ENCODE results near the gene SLC10A3. TPM values are rescaled to one million over a fixed set of nuclear protein-coding genes. Genes with fewer than 3 reads are reported as not detected.
A peak's percentile ranks its signal among the peaks of the same experiment; 100 is the strongest.

The SLC10A3 gene
- total and polyA plus RNA-seq, 10 of the 15 experiments (the other 5 are each of a cell fraction or from before 2014, with no cell fraction given), result 1.7 to 23.5 (median 11.0) TPM

DNA sequence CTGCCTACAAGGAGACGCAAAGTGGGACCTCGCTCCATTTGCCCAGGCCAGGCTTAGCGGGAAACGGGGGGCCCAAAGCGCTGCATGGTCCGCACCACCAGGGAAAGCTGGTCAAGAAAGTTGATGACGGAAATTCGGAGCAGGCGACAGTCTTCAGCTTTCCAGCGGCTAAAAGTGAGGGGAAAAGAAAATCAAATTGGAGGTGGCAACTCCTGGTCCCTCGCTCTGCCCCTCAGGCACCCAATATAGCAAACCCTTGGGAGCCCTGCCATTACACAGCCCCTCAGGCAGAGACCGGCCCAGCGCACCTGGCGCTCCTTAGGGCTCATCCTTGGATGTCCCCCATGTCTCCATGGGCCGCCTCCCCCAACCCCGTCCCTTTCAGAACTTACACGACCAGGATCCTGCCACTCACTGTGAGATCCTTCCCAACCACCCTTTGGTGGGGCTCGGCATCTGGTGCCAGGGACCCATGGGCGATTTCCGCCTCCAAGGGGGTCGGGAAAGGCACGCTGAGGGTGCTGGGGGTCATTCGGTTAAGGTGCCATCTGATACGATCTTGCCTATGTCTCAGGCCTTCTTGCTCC is 12.4 kb downstream of the SLC10A3 start (continued):
- no peak for TF ChIP-seq SRF (IDR thresholded peaks at IDR 0.05; ENCODE audit: low read depth in 2 of 2, low read length in 2 of 2)

DNA sequence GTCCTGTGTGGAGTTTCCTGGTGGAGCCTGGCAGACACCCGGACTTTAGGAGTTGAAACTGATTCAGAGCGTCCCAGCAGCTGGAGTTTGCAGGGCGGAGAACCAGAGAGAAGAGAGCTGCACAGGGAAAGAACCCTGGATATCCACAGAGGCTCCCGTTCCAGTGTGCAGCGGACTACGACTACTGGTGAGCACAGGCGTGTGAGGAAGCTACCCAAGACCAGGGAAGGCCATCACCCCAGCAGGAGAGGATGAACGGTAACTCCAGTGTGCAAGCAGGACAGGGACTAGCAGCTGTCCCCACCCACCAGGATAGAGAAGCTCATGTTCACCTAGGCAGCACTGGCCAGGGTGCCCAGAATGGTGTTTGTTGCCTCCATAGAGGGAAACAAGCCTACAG is 13.6 kb downstream of the SLC10A3 start:
- 50% methylated on average over 6 of the region's 8 CpGs for WGBS (ENCODE audit: insufficient coverage, insufficient replicate concordance, low lambda C conversion rate, missing lambda C conversion rate)
- Histone ChIP-seq H3K79me2 (ENCODE audit: control insufficient read depth, insufficient read depth, low read length) (no peaks in the 10 kb centered on the region; the same call in 1 of the 2 replicates), H3K4me2 (ENCODE audit: control insufficient read depth, insufficient read depth) (no peak overlapping the region), H3K27me3 (replicated peaks in 1 of 2; ENCODE audit: control insufficient read depth in 2 of 2, insufficient read depth in 2 of 2, low read length in 1 of 2) (no peaks in the 10 kb centered on the region), H3K36me3 (ENCODE audit: control insufficient read depth in 2 of 2, insufficient read depth in 2 of 2, low read length in 1 of 2) (no peaks in the 10 kb centered on the region; a peak in 1 of 4 replicates), H3K9ac (ENCODE audit: control insufficient read depth, insufficient read depth, low read length) (no peak overlapping the region), H3K4me3 (no peak overlapping the region), H4K20me1 (ENCODE audit: control insufficient read depth, insufficient read depth) (no peaks in the 10 kb centered on the region), H3K4me1 (ENCODE audit: control insufficient read depth, insufficient read depth, low read length) (no peaks in the 10 kb centered on the region; the same call in 1 of the 2 replicates), H3K27ac (ENCODE audit: control insufficient read depth, insufficient read depth) (no peak overlapping the region), H2AFZ (ENCODE audit: control insufficient read depth, low read depth, low read length) (no peak overlapping the region), H3K9me3 (replicated peaks; ENCODE audit: control insufficient read depth, insufficient read depth, low read length) (no peaks in the 10 kb centered on the region; the same call in 2 of the 3 replicates)
- no TSS peak for BruUV-seq (replicated peaks)
- in situ Hi-C loops (cut with MboI), result no loop called here
- peak; percentile 39; the same call in 1 of the 2 replicates for TF ChIP-seq POLR2A (IDR thresholded peaks at IDR 0.05; ENCODE audit: low read depth, low read length)
- no peak for TF ChIP-seq ESRRA (IDR thresholded peaks at IDR 0.05; ENCODE audit: low read length)
- DNase-seq (ENCODE audit: low read depth, low spot score) (no peak), FAIRE-seq (no peak), ATAC-seq (no peak)
- POLR2A ChIA-PET, result interaction anchor here (0.7 to 1.2 kb wide), 6 partner anchors 9 to 50 kb away, joined by 3 to 6 read pairs (median 4); partner anchors contain the start of gene UBL4A
- CTCF ChIA-PET, result interaction anchor here (0.8 to 1.4 kb wide), 2 partner anchors 15 to 50 kb away, joined by 3 to 6 read pairs; no protein-coding TSS in a partner anchor
- intact Hi-C loops (cut with micrococcal nuclease; ENCODE audit: unreplicated experiment), result loop anchor here (5.0 kb wide), 2 partner anchors 40 kb away; partner anchors contain the start of genes FAM3A and GDI1
- SMC1A ChIA-PET (ENCODE audit: uncharacterized antibody, unreplicated experiment), result interaction anchor here (1.0 to 1.3 kb wide), 2 partner anchors 9 to 36 kb away, joined by 3 read pairs; partner anchors contain the start of gene UBL4A
- RAD21 ChIA-PET (ENCODE audit: unreplicated experiment), result interaction anchor here (1.2 kb wide), 1 partner anchor 13 kb away, joined by 4 read pairs; the partner anchor contains the start of gene SLC10A3

DNA sequence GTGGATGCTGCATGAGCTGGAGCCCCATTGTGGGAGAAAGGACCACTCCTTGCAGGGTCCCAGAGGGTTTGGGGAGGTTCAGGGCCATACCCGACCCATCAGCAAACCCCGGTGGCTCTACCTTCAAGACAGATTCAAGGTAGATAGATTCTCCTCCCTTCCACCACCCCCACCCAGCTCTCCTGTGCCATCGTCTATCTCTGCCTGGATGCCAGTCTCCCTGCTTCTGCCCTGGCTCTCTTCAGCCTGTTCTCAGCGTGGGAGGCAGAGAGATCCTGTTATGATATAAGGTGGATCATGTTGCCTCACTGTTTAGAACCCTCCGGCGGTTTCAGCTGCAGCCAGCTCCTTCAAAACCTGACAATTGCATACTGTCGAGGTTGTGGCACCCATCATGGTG is 16.7 kb downstream of the SLC10A3 start:
- POLR2A ChIA-PET, result no interaction called here
- in situ Hi-C loops (cut with MboI), result no loop called here
- Histone ChIP-seq H3K4me1 (ENCODE audit: control insufficient read depth, insufficient read depth, low read length) (no peaks in the 10 kb centered on the region), H2AFZ (ENCODE audit: control insufficient read depth, low read depth, low read length) (no peak overlapping the region), H3K9ac (ENCODE audit: control insufficient read depth, insufficient read depth, low read length) (no peak overlapping the region), H3K36me3 (ENCODE audit: control insufficient read depth in 2 of 2, insufficient read depth in 2 of 2, low read length in 1 of 2) (no peaks in the 10 kb centered on the region; a peak in 1 of 4 replicates), H3K27ac (ENCODE audit: control insufficient read depth, insufficient read depth) (no peak overlapping the region), H3K27me3 (replicated peaks in 1 of 2; ENCODE audit: control insufficient read depth in 2 of 2, insufficient read depth in 2 of 2, low read length in 1 of 2) (no peaks in the 10 kb centered on the region), H3K4me2 (ENCODE audit: control insufficient read depth, insufficient read depth) (no peak overlapping the region), H3K79me2 (ENCODE audit: control insufficient read depth, insufficient read depth, low read length) (no peaks in the 10 kb centered on the region; the same call in 1 of the 2 replicates), H3K4me3 (no peak overlapping the region), H3K9me3 (replicated peaks; ENCODE audit: control insufficient read depth, insufficient read depth, low read length) (no peaks in the 10 kb centered on the region; the same call in 2 of the 3 replicates), H4K20me1 (ENCODE audit: control insufficient read depth, insufficient read depth) (no peaks in the 10 kb centered on the region)
- DNase-seq (ENCODE audit: low read depth, low spot score) (no peak), ATAC-seq (no peak), FAIRE-seq (no peak)
- BruUV-seq (replicated peaks), result no TSS peak
- no peak for TF ChIP-seq FOS (IDR thresholded peaks at IDR 0.05; ENCODE audit: borderline replicate concordance, extremely low read depth, insufficient read length)
- TF ChIP-seq JUND (IDR thresholded peaks at IDR 0.05; ENCODE audit: low read depth, low read length), result no peak
- no peak for TF ChIP-seq SREBF1 (IDR thresholded peaks at IDR 0.05; ENCODE audit: low read length)
- TF ChIP-seq POLR2AphosphoS2 (IDR thresholded peaks at IDR 0.05; ENCODE audit: low read depth, low read length), result no peak
- no peak for TF ChIP-seq EGR1 (IDR thresholded peaks at IDR 0.05; ENCODE audit: borderline replicate concordance in 1 of 2, low read depth in 2 of 2, low read length in 2 of 2)
- no peak for TF ChIP-seq TARDBP (IDR thresholded peaks at IDR 0.05; ENCODE audit: borderline replicate concordance)
- TF ChIP-seq RUNX3 (IDR thresholded peaks at IDR 0.05; ENCODE audit: low read length), result no peak
- TF ChIP-seq ZNF384 (IDR thresholded peaks at IDR 0.05; ENCODE audit: borderline replicate concordance, low read depth, low read length), result no peak
- TF ChIP-seq PML (IDR thresholded peaks at IDR 0.05; ENCODE audit: low read length), result no peak
- no peak for TF ChIP-seq DPF2 (IDR thresholded peaks at IDR 0.05)
- TF ChIP-seq NFXL1 (IDR thresholded peaks at IDR 0.05; ENCODE audit: borderline replicate concordance), result no peak
- no peak for TF ChIP-seq ZNF274 (IDR thresholded peaks at IDR 0.05; ENCODE audit: insufficient read depth, insufficient read length)
- RAD21 ChIA-PET (ENCODE audit: unreplicated experiment), result interaction anchor here (0.6 kb wide), 1 partner anchor 17 kb away, joined by 4 read pairs; the partner anchor contains the start of gene SLC10A3
- CTCF ChIA-PET, result no interaction called here
- SMC1A ChIA-PET (ENCODE audit: uncharacterized antibody, unreplicated experiment), result no interaction called here
- 70% methylated on average over 7 of the region's 7 CpGs for WGBS (ENCODE audit: insufficient coverage, insufficient replicate concordance, low lambda C conversion rate, missing lambda C conversion rate)
- intact Hi-C loops (cut with micrococcal nuclease; ENCODE audit: unreplicated experiment), result no loop called here

Measured in GM12878 (cell line).